Stimulated activated CD4-positive, alpha-beta T cell treated with anti-CD3 and anti-CD28 coated beads, TNF-alpha, amount 100 ng/mL, for 4 hours (primary cell): ENCODE measurements around the gene LSM3.
"Not testable (repeated sequence)": the region's sequence is repeated elsewhere in the genome, so short reads cannot be mapped to it uniquely, and the experiment has no call there.

ENCODE experiments used
- DNase-seq, 3 experiments: peaks; one replicate each; pipeline ENCODE4 v3.0.0-alpha.2; 2020; ENCODE audit warnings: low read depth in 3 of 3

LSM3 gene

GRCh38 chr3:14221902-14222301, 43.3 kb downstream of the LSM3 start:
- no peak for DNase-seq

DNA sequence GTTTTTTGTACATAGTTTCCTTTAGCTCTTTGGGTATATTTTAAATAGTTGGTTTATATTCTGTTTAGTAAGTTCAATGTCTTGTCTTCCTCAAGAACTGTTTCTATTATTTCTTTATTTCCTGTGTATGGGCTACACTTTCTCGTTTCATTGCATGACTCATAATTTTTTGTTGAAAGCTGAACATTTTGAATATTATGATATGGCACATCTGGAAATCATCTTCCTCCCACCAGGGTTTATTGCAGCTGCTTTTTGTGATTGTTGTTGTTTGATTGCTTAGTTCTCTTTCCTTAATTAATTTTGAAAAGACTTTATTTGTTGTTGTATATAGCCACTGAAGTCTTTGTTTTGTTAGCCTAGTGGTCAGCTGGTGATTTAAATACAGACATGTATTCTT, 43.8 kb downstream of the LSM3 start:
- DNase-seq: no peak

- no peak for DNase-seq
Observed at GRCh38 chr3:14222900-14223594, 44.4 kb downstream of the LSM3 start.

- DNase-seq: no peak
Observed at GRCh38 chr3:14223595-14223994, 45.0 kb downstream of the LSM3 start.

GRCh38 chr3:14224895-14225294, 46.3 kb downstream of the LSM3 start:
- DNase-seq: no peak

GRCh38 chr3:14225421-14225820, 46.8 kb downstream of the LSM3 start:
- no peak for DNase-seq

DNA sequence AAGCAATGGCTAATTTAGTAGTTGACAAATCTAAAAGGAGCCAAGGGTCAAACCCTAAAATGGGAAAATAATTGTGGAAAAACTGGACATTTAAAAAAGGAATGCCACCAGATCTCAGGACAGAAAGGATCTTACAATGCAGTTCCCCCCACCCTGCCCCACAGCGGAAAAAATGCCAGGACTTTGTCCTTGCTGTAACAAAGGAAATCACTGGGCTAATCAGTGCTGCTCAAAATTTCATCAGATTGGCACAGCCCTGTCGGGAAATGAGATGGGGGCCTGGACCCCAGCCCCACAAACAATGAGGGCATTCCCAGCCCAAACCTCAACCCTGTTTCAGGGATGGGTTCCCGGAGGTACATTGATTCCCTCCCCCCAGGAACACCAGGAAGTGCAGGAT, 47.7 kb downstream of the LSM3 start:
- DNase-seq: not testable (repeated sequence)

DNA sequence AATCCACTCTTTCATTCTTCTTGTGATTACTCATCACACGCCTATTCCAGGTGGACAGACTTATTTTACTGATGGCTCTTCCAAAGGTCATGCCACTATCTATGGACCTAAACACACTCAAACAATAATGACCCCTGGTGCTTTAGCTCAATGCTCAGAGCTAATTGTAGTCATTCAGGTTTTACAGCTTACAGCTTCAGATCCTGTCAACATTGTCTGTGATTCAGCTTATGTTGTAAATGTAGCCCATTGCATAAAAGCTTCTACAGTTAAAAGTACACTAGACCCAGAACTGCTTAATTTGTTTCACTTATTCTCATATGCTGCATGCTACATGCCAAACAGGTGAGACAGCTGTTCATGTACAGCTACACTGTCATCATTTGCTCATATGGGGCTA, 49.2 kb downstream of the LSM3 start:
- no peak for DNase-seq

DNA sequence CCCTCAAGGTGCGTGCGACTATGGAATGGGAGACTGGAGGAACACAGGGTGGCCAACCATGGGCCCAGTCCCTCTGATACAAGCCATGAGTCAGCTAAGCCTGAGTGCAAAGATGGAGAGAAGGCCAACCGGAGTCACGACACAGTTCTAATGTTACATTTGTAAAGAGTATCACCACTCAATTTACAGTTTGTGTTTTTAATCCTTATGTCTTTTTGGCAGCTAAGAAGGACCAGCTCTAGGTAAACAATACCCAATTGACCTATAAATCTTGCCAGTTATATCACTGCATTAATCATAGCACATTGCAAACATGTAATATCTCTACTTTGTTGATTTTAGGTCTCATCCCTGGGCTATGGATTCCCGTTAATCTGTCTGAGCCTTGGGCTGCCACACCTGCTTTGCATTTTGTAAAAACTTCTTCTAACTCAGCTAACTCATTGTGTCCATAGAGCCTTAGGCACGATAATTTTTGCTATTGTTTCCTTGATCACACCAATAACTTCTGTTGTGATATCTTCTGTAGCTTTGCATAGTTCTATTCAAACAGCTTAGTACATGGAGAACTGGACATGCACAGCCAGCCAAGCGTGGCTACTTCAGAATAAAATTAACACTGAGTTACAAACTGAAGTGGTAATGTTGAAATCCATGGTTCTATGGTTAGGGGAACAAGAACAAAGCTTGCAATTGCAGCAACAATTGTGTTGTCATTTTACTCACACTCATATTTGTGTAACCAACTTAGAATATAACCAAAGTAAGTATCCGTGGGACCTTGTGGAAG, 50.3 kb downstream of the LSM3 start:
- no peak for DNase-seq

GRCh38 chr3:14229695-14230094, 51.1 kb downstream of the LSM3 start:
- not testable (repeated sequence) for DNase-seq

DNA sequence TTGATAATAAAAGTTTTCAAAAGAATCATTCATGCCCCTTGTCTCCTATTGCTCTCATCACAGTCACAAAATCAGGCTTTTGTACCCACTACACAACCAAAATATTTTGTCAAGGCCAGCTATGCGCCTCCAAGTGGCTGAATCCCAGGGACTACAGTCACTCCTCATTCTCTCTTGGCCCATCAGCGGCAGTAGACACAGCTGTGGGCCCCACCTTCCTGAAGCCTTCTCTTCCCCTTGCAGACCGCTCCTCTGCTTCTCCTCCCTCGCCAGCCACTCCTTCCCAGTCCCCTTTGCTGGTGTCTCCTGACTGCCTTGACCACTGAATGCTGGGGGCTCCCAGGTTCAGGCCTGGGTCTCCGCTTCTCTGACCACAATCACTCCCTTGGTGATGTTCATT, 52.1 kb downstream of the LSM3 start:
- DNase-seq: no peak

DNA sequence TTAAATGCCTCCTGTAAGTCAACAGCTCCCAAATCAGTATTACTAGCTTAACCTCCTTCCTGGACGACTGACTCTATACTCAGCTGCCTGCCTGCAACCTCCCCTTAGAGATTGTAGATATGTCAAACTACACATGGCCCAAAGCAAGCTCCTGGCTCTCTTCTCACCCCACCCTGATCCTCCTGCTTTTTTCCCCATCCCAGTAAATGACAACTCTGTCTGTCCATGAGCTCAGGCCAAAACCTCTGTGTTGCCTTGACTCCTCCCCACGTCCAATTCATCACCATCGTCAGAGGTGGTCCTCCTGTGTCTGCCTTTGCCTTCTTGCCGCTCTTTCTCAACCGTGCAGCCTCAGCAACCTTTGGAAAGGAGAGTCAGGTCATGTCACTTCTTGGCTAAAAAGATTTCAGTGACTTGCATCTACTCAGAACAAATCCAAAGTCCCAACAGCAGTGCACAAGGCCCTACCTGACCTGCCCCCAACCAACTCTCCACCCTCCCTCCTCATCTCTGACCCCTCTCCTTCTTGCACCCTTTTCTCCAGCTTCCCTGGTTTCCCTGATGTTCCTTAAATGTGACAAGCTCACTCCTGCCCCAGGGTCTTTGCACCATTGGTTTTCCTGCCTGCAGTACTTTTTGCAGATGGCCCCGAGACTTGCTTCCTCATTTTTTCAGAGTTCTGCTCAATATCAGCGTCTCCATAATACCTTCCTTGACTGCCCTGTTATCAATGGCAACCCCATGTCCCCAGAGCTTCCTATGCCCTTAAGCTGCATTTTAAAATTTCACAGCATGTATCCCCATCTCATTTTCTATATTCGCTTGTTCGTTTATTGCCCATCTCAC, 52.8 kb downstream of the LSM3 start:
- DNase-seq: no peak

GRCh38 chr3:14231998-14232501, 53.4 kb downstream of the LSM3 start:
- no peak for DNase-seq

DNA sequence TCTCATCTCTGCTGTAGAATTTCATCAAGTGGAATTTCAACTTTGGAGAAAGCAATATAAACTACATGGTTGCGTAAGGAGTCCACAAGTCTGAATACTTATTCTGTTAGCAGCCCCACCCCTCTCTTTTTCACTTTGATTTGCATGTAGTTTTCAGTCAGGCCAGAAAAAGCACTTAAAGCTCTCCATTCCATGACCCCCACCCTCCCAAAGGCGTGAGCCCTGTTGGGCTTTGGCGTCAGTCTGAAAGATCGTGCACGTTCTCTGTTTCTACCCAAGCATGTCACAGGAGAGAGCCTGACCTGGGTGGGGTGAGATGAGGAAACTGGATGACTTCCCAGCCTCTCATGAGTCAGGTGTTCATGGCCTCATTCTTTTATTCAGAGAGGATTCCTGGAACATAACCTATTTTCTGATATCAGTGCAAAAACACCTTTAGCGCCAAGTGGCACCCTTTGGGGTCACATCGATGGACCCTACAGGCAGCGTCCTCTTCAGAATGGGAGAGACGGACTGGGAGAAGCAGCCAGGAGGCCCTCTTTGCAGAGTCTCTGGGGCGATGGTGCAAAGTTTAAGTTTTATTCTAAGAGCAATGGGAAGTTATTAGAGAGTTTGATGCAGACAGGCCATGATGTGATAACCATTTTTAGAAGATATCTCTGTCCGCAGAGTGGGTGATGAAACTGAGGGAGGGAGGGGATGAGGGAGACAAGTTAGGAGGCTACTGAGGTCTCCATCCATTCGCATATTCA, 55.8 kb downstream of the LSM3 start:
- no peak for DNase-seq

GRCh38 chr3:14235003-14235911, 56.6 kb downstream of the LSM3 start:
- no peak for DNase-seq

GRCh38 chr3:14235912-14236295, 57.3 kb downstream of the LSM3 start:
- no peak for DNase-seq

DNA sequence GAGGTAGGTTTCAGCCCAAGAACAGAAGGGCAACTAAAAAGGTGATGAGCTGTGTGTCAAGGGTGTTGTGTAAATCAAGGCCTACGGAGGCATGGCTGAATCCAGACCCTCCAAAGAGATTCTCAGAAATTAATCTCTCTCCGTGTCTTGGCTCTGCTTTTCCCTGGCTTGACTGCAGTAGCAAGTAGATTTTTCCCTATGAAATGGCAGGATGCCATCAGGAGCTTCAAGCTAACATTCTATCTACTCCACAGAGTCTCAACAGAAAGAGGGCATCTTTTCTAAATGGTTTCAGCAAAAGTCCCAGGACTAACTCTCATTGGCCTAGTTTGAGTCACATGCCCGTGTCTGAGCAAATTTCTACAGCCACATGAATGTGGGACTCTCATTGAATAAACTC, 58.3 kb downstream of the LSM3 start:
- DNase-seq: no peak

- DNase-seq: no peak
Observed at GRCh38 chr3:14237457-14237856, 58.8 kb downstream of the LSM3 start.

GRCh38 chr3:14238356-14238755, 59.7 kb downstream of the LSM3 start:
- DNase-seq: no peak

DNA sequence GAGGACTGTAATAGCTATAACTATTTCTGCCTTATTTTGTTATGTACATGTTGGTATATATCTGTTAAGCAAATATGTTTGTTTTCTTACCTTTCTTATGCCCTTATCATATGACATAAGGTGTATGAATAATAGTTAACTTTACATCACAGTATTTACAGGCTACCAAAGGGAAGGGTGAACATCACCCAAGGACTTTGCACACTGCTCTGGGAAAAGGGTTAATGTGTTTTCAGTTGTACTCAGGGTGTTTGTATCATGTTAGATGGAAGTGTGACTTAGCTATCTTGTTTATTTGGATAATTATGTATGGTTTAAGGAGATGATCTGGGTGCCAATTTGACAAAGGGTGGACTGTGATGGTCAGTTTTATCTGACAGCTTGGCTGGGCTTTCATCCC, 60.3 kb downstream of the LSM3 start:
- DNase-seq: no peak

DNA sequence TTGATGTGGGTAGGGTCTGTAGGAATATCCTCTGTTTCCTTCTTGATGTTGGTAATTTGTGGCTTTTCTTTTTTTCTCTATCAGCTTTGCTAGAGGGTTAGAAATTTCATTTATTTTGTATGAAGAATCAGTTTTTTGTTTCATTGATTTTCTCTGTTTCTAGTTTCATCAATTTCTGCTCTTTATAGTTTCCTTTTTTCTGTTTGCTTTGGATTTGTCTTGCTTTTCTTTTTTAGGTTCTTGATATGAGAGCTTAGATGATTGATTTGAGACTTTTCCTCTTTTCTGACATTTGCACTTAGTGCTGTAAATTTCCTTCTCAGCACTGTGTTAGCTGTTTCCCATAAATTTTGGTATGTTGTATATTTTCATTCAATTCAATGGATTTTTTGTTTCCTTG, 61.3 kb downstream of the LSM3 start:
- no peak for DNase-seq
